Measurements from ENCODE around the gene AAK1.
"Not testable (repeated sequence)": the region's sequence is repeated elsewhere in the genome, so short reads cannot be mapped to it uniquely, and the experiment has no call there.

Gene AAK1

DNA sequence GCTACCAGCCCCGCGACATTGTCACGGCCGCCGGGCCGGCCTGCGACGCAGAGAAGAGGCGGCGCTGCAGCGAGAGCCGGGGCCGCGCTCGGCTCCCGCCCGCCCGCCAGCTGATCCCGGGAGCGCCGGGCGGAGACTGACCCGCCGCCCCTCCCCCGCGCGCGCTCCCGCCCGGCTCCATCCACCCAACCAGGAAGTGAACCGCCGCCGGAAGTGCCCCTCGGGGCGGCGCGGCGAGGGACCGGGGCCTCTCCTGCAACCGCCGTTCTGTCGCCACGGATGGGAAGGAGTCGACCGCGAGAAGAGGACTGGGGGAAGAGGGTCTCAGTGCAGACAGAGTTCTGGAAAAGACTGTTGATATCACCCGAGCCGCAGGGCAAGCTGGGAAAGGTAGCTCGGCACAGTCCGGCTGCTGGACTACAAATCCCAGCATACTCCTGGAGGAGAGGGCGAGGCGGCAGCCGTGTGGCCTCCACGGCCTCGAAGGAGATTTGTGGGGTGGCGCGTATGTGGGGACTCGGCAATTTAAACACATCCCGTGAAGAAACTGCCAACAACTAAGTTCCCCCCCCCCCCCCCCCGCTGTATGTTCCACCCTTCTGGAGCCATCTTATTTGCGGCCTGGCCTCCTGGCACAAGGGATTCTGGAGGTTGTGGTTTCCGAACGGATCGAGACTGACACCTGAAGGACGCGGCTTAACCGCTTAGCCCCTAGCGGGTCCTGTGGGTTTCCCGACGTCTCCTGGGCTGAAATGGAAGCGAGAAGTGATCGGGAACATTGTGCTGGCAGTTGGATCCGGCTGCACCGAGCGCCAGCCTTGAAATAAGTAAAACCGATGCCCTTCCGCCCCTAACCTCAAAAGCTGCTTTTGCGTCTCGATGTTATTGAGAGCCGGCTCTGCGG is at the start of gene AAK1:
TSS of gene AAK1 (minus strand) at position 138 of the 904 bp plus-strand sequence. CDS start 699 bp downstream, outside the sequence.
- peak; percentile 84 for DNase-seq (ENCODE audit: low spot score)

DNA sequence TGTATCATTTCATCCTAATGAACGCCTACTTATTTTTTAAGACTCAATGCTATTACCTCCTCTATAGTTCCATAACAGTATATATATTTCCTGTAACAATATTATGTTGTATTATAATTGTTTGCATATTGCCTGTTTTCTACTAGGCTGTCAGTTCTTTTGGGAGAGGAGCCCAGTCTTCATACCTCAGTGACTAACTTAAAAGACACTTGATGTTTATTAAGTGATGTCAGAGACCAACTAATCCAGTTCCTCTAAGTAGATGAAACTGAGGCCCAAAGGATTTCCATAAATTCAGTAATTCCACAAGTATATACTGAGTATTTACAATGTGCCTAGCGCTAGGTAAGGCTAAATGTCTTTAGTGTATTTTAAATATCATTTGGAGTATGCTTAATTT is 48.9 kb upstream of the AAK1 start:
- no peak for DNase-seq (ENCODE audit: low spot score)

- DNase-seq (ENCODE audit: low spot score), result no peak
Observed at GRCh38 chr2:69689969-69690368, 46.4 kb upstream of the AAK1 start.

GRCh38 chr2:69689466-69689865 is 45.9 kb upstream of the AAK1 start:
- DNase-seq (ENCODE audit: low spot score), result no peak

- no peak for DNase-seq (ENCODE audit: low spot score)
Observed at GRCh38 chr2:69687971-69688611, 44.6 kb upstream of the AAK1 start.

GRCh38 chr2:69686813-69687212 is 43.3 kb upstream of the AAK1 start:
- DNase-seq (ENCODE audit: low spot score), result no peak

DNA sequence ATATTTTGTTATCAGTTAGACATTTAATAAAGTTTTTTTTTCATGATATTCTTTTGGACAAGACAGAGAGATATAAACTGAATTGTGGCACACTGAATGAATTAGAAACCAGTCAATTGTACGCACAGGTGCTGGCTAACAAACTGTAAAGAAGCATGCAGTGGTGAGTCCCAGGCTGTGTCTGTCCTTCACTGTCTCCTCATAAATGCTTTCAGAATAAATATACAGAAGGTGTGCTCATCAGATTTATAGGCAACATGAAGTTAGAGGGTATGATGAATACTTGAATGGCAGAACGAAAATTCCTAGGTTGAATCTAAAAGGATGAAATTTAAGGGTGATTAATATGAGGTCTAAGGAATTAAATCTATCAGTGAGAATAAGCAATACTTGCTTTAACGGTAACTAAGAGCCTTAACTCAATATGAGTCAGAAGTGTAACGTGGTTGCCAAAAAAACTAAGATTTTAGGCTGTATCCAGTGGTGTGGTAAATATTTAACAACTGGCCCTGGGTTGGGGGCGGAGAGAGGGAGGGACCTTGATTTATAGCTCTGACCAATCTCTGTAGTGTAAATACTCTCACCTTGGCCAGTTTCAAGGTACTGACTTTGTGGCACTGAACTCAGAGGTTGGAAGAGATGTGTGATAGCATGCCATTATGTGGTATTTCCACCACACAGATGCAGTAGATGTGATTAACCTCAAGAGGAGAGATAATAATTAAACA is 41.9 kb upstream of the AAK1 start:
- DNase-seq (ENCODE audit: low spot score), result no peak

GRCh38 chr2:69683170-69683971 is 39.8 kb upstream of the AAK1 start:
- peak; percentile 22 for DNase-seq (ENCODE audit: low spot score)

DNA sequence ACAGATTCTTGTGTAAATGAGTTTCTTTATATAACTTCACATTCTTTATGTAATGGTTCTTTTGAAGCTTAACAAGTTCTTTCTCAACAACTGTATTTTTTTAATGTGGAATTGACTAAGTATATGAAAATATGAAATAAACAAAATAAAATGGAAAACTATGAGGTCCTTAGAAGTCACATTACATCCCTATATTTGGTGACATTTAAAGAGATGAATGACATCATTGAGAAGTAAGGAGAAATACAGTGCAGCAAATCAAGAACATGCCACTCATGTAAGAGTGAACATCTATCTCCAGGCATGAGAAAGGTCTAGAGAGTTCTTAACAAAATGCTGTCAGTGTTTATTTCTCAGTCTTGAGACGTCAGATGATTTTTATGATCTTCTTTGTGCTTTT is 39.0 kb upstream of the AAK1 start:
- no peak for DNase-seq (ENCODE audit: low spot score)

DNA sequence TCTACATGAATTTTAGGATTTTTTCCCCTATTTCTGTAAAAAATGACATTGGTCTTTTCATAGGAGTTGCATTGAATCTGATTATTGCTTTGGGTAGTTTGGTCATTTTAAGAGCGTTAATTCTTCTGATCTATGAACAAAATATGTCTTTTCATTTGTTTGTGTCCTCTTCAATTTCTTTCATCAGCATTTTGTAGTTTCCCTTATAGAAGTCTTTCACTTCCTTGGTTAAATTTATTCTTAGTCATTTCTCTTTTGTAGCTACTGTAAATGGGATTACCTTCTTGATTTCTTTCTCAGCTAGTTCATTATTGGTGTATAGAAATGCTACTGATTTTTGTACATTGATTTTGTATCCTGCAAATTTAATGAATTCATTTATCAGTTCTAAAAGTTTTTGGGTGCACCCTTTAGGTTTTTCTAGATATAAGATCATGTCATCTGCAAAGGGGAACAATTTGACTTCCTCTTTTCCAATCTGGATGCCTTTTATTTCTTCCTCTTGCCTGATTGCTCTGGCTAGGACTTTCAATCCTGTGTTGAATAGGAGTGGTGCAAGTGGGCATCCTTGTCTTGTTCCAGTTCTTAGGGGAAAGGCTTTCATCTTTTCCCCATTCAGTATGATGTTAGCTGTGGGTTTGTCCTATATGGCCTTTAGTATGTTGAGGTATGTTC is 36.6 kb upstream of the AAK1 start:
- no peak for DNase-seq (ENCODE audit: low spot score)

- no peak for DNase-seq (ENCODE audit: low spot score)
Observed at GRCh38 chr2:69677914-69678313, 34.4 kb upstream of the AAK1 start.

DNA sequence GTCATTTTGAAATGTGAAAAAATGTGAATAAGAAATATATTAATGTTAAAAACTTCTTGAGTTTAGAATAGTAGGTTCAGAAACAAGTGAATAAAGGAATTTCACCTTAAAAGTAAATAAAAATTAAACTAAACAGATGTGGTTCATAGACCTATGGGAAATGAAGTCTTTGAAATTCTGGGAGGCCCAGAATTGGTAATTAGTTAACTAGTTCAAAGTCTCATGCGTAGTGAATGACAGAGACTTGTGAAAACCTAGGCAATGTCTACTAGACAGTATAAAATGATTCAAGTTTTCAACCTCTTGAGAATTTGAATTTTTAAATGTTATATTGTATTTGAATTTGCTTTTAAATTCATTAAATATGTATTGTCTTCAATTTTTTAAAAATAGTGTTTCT is 32.6 kb upstream of the AAK1 start:
- DNase-seq (ENCODE audit: low spot score), result no peak

DNA sequence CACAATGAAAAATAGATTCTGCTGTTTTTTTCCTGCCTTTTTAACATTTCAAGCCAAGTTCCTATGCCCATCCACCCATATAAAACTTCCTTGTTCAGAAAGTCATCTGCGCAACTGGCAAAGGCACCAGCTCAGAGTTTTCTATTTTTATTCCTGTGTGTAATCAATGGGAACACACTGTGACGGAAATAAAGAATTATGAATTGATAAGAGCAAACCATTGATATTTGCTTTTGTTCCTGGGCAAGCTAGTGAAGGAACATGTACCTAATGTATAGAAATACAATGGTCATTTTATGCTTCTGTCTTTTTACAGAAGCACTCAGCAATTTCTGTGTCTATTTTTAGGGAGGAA is 30.8 kb upstream of the AAK1 start:
- DNase-seq (ENCODE audit: low spot score), result no peak

DNA sequence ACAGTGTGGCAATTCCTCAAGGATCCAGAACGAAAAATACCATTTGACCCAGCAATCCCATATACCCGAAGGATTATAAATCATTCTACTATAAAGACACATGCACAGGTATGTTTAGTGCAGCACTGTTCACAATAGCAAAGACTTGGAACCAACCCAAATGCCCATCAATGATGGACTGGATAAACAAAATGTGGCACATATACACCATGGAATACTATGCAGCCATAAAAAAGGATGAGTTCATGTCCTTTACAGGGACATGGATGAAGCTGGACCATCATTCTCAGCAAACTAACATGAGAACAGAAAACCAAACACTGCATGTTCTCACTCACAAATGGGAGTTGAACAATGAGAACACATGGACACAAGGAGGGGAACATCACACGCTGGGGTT is 29.6 kb upstream of the AAK1 start:
- not testable (repeated sequence) for DNase-seq (ENCODE audit: low spot score)

DNA sequence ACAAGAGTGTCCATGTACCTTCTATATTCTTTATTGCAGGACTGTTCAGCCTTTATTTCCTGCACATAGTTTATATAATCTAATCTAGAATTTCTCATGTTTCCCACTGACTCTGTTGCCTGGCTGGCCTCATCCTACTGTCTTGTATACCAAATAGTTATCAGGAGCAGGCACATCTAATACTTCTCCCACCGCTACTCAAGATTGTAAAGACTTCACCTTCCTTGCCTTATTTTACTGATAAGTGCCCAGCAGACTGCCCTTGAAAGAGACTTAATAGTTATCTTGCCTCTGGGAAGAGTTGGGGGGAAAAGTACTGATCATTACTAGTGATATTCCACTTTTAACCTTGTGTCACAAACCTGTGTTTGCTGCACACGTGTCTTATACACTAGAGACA is 26.1 kb upstream of the AAK1 start:
- no peak for DNase-seq (ENCODE audit: low spot score)

GRCh38 chr2:69668598-69668997 is 25.1 kb upstream of the AAK1 start:
- no peak for DNase-seq (ENCODE audit: low spot score)

DNA sequence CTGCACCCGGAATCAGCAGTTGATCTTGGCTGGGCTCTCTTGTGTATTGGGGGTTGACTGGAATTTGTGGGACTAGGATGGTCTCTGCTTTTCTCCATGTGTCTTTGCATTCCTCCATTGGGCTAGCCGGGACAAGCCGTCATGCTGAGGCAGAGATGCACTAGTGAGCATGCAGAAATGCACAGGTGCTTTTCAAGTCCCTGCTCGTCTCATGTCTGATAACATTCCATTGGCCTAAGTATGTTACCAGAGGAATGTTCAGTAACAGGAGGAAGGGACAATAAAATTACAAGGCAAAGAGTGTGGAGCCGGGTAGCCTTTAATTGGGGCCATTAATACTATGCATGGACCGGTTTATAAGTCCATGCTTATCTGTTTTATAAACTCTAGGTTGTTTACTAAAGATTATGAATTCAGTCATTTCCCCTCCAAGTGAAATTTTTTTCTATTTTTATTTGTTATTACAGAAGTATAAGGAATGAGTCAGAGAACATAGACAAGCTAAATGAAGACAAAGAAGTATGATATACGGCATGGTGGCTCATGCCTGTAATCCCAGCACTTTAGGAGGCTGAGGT is 24.4 kb upstream of the AAK1 start:
- DNase-seq (ENCODE audit: low spot score), result no peak

GRCh38 chr2:69665152-69665551 is 21.6 kb upstream of the AAK1 start:
- no peak for DNase-seq (ENCODE audit: low spot score)

DNA sequence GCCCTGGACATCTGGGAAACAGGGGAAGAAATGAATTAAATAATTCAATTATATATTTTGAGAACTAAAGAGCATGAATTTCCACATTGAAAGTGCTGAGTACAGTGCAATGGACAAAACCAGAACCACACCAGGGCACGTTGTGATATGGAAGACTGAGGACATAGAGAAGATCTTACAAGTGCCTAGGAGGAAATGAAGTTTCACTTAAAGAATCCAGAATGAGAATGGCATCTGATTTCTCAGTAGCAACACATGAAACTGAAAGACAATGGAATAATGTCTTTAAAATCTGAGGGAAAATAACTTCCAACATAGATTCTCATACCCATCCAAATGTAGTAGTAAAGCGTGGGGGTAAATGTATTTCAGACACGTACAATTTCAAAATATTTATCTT is 20.3 kb upstream of the AAK1 start:
- no peak for DNase-seq (ENCODE audit: low spot score)

GRCh38 chr2:69662547-69662946 is 19.0 kb upstream of the AAK1 start:
- not testable (repeated sequence) for DNase-seq (ENCODE audit: low spot score)

DNA sequence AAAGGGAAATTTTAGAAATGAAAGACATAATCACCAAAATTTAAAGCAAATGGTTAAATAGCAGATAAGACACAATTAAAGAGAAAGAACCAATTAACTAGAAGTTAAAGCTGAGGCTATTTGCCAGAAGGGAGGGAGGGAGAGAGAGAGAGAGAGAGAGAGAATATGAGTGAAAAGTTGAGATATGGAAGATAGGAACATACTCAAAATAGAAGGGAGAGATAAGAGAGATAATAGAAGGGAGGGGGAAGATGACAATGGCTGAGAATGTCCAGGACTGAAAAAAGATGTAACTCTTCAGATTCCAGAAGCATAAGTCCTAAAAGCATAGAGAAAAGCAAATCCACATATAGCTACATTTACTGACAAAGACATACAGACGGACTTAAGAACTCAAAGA is 17.1 kb upstream of the AAK1 start:
- DNase-seq (ENCODE audit: low spot score), result no peak

Measured in RKO (cell line).